ENCODE data around the gene RASGRF2. TPM values are rescaled to one million over a fixed set of nuclear protein-coding genes. Genes with fewer than 3 reads are reported as not detected.
"Not testable (repeated sequence)": the region's sequence is repeated elsewhere in the genome, so short reads cannot be mapped to it uniquely, and the experiment has no call there.

The RASGRF2 gene
- total RNA-seq, 1 donor from 2014 or later, result 21.1 TPM

- Mint-ChIP-seq H3K9me3 (no peaks in the 10 kb centered on the region), H3K4me1 (no peaks in the 10 kb centered on the region), H3K36me3 (ENCODE audit: low read depth) (peaks cover 18% of the 10 kb centered on the region), H3K4me3 (no peak overlapping the region), H3K27me3 (no peaks in the 10 kb centered on the region), H3K27ac (no peak overlapping the region)
- intact Hi-C loops (cut with micrococcal nuclease), result no loop called here
- no peak for DNase-seq
These were observed 135.7 kb downstream of the RASGRF2 start for GRCh38 chr5:81095835-81096234.

- no peak overlapping the region for H3K27ac Mint-ChIP-seq
- no peaks in the 10 kb centered on the region for H3K9me3 Mint-ChIP-seq
- no peak overlapping the region for H3K4me3 Mint-ChIP-seq
- intact Hi-C loops (cut with micrococcal nuclease), result no loop called here
- no peaks in the 10 kb centered on the region for H3K4me1 Mint-ChIP-seq
- no peaks in the 10 kb centered on the region for H3K27me3 Mint-ChIP-seq
- H3K36me3 Mint-ChIP-seq (ENCODE audit: low read depth), result peaks cover 17% of the 10 kb centered on the region
- no peak for DNase-seq
These were observed 137.6 kb downstream of the RASGRF2 start for GRCh38 chr5:81097713-81098112.

- Mint-ChIP-seq H3K36me3 (ENCODE audit: low read depth) (peaks cover 8% of the 10 kb centered on the region), H3K4me3 (no peak overlapping the region), H3K27me3 (no peaks in the 10 kb centered on the region), H3K27ac (no peak overlapping the region), H3K9me3 (no peaks in the 10 kb centered on the region), H3K4me1 (peaks cover 25% of the 10 kb centered on the region)
- peak; percentile 59 for DNase-seq
- intact Hi-C loops (cut with micrococcal nuclease), result loop anchor here (5.0 kb wide), 4 partner anchors 98 to 393 kb away; no protein-coding TSS in a partner anchor
These were observed 145.2 kb downstream of the RASGRF2 start for GRCh38 chr5:81105261-81105877.

- Mint-ChIP-seq H3K9me3 (no peaks in the 10 kb centered on the region), H3K27me3 (no peaks in the 10 kb centered on the region), H3K36me3 (ENCODE audit: low read depth) (peaks cover 36% of the 10 kb centered on the region), H3K27ac (no peak overlapping the region), H3K4me3 (no peak overlapping the region), H3K4me1 (no peaks in the 10 kb centered on the region)
- intact Hi-C loops (cut with micrococcal nuclease), result no loop called here
- no peak for DNase-seq
These were observed 155.1 kb downstream of the RASGRF2 start for GRCh38 chr5:81115261-81115660.

GRCh38 chr5:81117566-81117965 lies 157.4 kb downstream of the RASGRF2 start:
- no peaks in the 10 kb centered on the region for H3K27me3 Mint-ChIP-seq
- no peak for DNase-seq
- H3K36me3 Mint-ChIP-seq (ENCODE audit: low read depth), result peaks cover 51% of the 10 kb centered on the region
- intact Hi-C loops (cut with micrococcal nuclease), result no loop called here
- no peak overlapping the region for H3K27ac Mint-ChIP-seq
- H3K9me3 Mint-ChIP-seq, result no peaks in the 10 kb centered on the region
- peaks cover 13% of the 10 kb centered on the region for H3K4me1 Mint-ChIP-seq
- no peak overlapping the region for H3K4me3 Mint-ChIP-seq

- H3K9me3 Mint-ChIP-seq, result no peaks in the 10 kb centered on the region
- no peaks in the 10 kb centered on the region for H3K27me3 Mint-ChIP-seq
- DNase-seq, result no peak
- H3K4me1 Mint-ChIP-seq, result peaks cover 13% of the 10 kb centered on the region
- H3K4me3 Mint-ChIP-seq, result no peak overlapping the region
- peaks cover 39% of the 10 kb centered on the region for H3K36me3 Mint-ChIP-seq (ENCODE audit: low read depth)
- intact Hi-C loops (cut with micrococcal nuclease), result no loop called here
- no peak overlapping the region for H3K27ac Mint-ChIP-seq
These were observed 161.1 kb downstream of the RASGRF2 start for GRCh38 chr5:81121273-81121672.

- H3K27me3 Mint-ChIP-seq, result no peaks in the 10 kb centered on the region
- H3K9me3 Mint-ChIP-seq, result no peaks in the 10 kb centered on the region
- H3K4me1 Mint-ChIP-seq, result peaks cover 13% of the 10 kb centered on the region
- H3K4me3 Mint-ChIP-seq, result no peak overlapping the region
- peaks cover 41% of the 10 kb centered on the region for H3K36me3 Mint-ChIP-seq (ENCODE audit: low read depth)
- intact Hi-C loops (cut with micrococcal nuclease), result no loop called here
- DNase-seq, result no peak
- H3K27ac Mint-ChIP-seq, result no peak overlapping the region
These were observed 161.9 kb downstream of the RASGRF2 start for GRCh38 chr5:81121836-81122630.

- H3K4me1 Mint-ChIP-seq, result peaks cover 15% of the 10 kb centered on the region
- H3K27ac Mint-ChIP-seq; DNase-seq; H3K9me3 Mint-ChIP-seq; H3K27me3 Mint-ChIP-seq; intact Hi-C loops (cut with micrococcal nuclease); H3K4me3 Mint-ChIP-seq: not testable (repeated sequence)
- peaks cover 39% of the 10 kb centered on the region for H3K36me3 Mint-ChIP-seq (ENCODE audit: low read depth)
These were observed 164.5 kb downstream of the RASGRF2 start for GRCh38 chr5:81124689-81125088.

GRCh38 chr5:81125959-81126358 lies 165.8 kb downstream of the RASGRF2 start:
- peaks cover 15% of the 10 kb centered on the region for H3K4me1 Mint-ChIP-seq
- DNase-seq, result no peak
- peaks cover 34% of the 10 kb centered on the region for H3K36me3 Mint-ChIP-seq (ENCODE audit: low read depth)
- H3K27me3 Mint-ChIP-seq, result no peaks in the 10 kb centered on the region
- intact Hi-C loops (cut with micrococcal nuclease), result no loop called here
- no peak overlapping the region for H3K27ac Mint-ChIP-seq
- no peak overlapping the region for H3K4me3 Mint-ChIP-seq
- no peaks in the 10 kb centered on the region for H3K9me3 Mint-ChIP-seq

GRCh38 chr5:81128416-81128815 lies 168.3 kb downstream of the RASGRF2 start:
- Mint-ChIP-seq H3K4me3 (no peak overlapping the region), H3K36me3 (ENCODE audit: low read depth) (peaks cover 20% of the 10 kb centered on the region), H3K27me3 (no peaks in the 10 kb centered on the region), H3K4me1 (peaks cover 2% of the 10 kb centered on the region), H3K27ac (no peak overlapping the region), H3K9me3 (no peaks in the 10 kb centered on the region)
- DNase-seq, result no peak
- intact Hi-C loops (cut with micrococcal nuclease), result no loop called here

GRCh38 chr5:81132381-81132780 lies 172.2 kb downstream of the RASGRF2 start:
- peaks cover 7% of the 10 kb centered on the region for H3K9me3 Mint-ChIP-seq
- peaks cover 18% of the 10 kb centered on the region for H3K36me3 Mint-ChIP-seq (ENCODE audit: low read depth)
- intact Hi-C loops (cut with micrococcal nuclease), result no loop called here
- no peak for DNase-seq
- peaks cover 4% of the 10 kb centered on the region for H3K4me1 Mint-ChIP-seq
- no peak overlapping the region for H3K27ac Mint-ChIP-seq
- no peak overlapping the region for H3K4me3 Mint-ChIP-seq
- no peaks in the 10 kb centered on the region for H3K27me3 Mint-ChIP-seq

GRCh38 chr5:81134066-81134465 lies 173.9 kb downstream of the RASGRF2 start:
- intact Hi-C loops (cut with micrococcal nuclease), result no loop called here
- peaks cover 2% of the 10 kb centered on the region for H3K4me1 Mint-ChIP-seq
- no peak overlapping the region for H3K27ac Mint-ChIP-seq
- DNase-seq, result no peak
- peaks cover 7% of the 10 kb centered on the region for H3K9me3 Mint-ChIP-seq
- no peak overlapping the region for H3K4me3 Mint-ChIP-seq
- H3K36me3 Mint-ChIP-seq (ENCODE audit: low read depth), result peaks cover 14% of the 10 kb centered on the region
- no peaks in the 10 kb centered on the region for H3K27me3 Mint-ChIP-seq

- H3K36me3 Mint-ChIP-seq (ENCODE audit: low read depth), result peaks cover 12% of the 10 kb centered on the region
- H3K9me3 Mint-ChIP-seq, result peaks cover 7% of the 10 kb centered on the region
- H3K4me1 Mint-ChIP-seq, result peaks cover 2% of the 10 kb centered on the region
- H3K4me3 Mint-ChIP-seq, result no peak overlapping the region
- H3K27me3 Mint-ChIP-seq, result no peaks in the 10 kb centered on the region
- DNase-seq, result no peak
- H3K27ac Mint-ChIP-seq, result no peak overlapping the region
- intact Hi-C loops (cut with micrococcal nuclease), result no loop called here
These were observed 174.4 kb downstream of the RASGRF2 start for GRCh38 chr5:81134566-81134965.

- no peaks in the 10 kb centered on the region for H3K27me3 Mint-ChIP-seq
- no peak overlapping the region for H3K4me3 Mint-ChIP-seq
- H3K27ac Mint-ChIP-seq, result no peak overlapping the region
- H3K9me3 Mint-ChIP-seq, result peaks cover 7% of the 10 kb centered on the region
- intact Hi-C loops (cut with micrococcal nuclease), result no loop called here
- no peak for DNase-seq
- H3K36me3 Mint-ChIP-seq (ENCODE audit: low read depth), result peaks cover 17% of the 10 kb centered on the region
- peaks cover 2% of the 10 kb centered on the region for H3K4me1 Mint-ChIP-seq
These were observed 176.4 kb downstream of the RASGRF2 start for GRCh38 chr5:81136557-81136956.

All from activated CD4-positive, alpha-beta T cell treated with anti-CD3 and anti-CD28 coated beads, Interleukin-2, amount 10 ng/mL, durations not matched to agents 24 days and 14 days (primary cell).